ENCODE measurements around the gene ALDH2.

DNA sequence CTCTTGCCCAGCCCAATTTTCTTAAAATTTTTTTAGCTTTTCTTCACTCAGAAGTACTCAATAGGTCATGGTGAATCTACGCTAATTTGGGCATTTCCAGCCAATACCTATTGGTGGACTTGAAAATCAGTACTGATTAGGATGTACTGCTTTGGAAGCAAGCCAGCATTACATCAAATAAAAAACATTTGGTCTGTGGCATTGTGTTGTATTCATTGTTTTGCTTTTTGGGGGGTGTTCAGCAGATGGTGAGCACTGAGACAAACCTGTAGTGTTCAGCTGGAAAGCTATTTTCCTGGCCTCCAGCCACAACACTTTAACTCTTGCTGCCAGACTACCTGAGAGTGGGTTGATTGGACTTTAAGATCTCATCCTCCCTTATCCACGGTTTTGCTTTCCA lies 79.3 kb downstream of the ALDH2 start:
- TF ChIP-seq, protein P1, sequence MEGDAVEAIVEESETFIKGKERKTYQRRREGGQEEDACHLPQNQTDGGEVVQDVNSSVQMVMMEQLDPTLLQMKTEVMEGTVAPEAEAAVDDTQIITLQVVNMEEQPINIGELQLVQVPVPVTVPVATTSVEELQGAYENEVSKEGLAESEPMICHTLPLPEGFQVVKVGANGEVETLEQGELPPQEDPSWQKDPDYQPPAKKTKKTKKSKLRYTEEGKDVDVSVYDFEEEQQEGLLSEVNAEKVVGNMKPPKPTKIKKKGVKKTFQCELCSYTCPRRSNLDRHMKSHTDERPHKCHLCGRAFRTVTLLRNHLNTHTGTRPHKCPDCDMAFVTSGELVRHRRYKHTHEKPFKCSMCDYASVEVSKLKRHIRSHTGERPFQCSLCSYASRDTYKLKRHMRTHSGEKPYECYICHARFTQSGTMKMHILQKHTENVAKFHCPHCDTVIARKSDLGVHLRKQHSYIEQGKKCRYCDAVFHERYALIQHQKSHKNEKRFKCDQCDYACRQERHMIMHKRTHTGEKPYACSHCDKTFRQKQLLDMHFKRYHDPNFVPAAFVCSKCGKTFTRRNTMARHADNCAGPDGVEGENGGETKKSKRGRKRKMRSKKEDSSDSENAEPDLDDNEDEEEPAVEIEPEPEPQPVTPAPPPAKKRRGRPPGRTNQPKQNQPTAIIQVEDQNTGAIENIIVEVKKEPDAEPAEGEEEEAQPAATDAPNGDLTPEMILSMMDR (IDR thresholded peaks at IDR 0.05; ENCODE audit: low read depth, low read length, poor library complexity, severe bottlenecking): no peak
- TF ChIP-seq EZH2phosphoT487 (IDR thresholded peaks at IDR 0.05; ENCODE audit: borderline replicate concordance, low read length): no peak

All from DOHH2 (cell line).